CD14-positive monocyte (primary cell): ENCODE data around the gene ALDH1B1. TPM values are rescaled to one million over a fixed set of nuclear protein-coding genes. Genes with fewer than 3 reads are reported as not detected.

Experiments used
- DNase-seq, 3 donors: peaks; one replicate each; pipeline ENCODE4 v3.0.0-alpha.2; 2011 to 2022
- H2AFZ ChIP-seq: 2 replicates; pipeline ENCODE4 v1.6.0; 2012; ENCODE audit warnings: mild to moderate bottlenecking, low read depth, low read length, inconsistent platforms; ENCODE audit not compliant: insufficient read depth, poor library complexity, severe bottlenecking
- H3K27ac ChIP-seq, 2 donors: 1 replicate in 1 of 2; 2 replicates in 1 of 2; pipeline ENCODE4 v1.5.1; 2012 to 2013; ENCODE audit warnings: low read length in 2 of 2, control low read depth in 1 of 2, inconsistent platforms in 1 of 2, low read depth in 1 of 2, mild to moderate bottlenecking in 1 of 2
- H3K27me3 ChIP-seq, 2 donors: one replicate each; pipeline versions ENCODE4 v1.6.0 to v1.6.1; 2011 to 2013; ENCODE audit warnings: low read length in 2 of 2; ENCODE audit not compliant: control insufficient read depth in 2 of 2, insufficient read depth in 2 of 2
- H3K36me3 ChIP-seq, 2 donors: replicated peaks in 1 of 2; 1 replicate in 1 of 2; 2 replicates in 1 of 2; pipeline versions ENCODE4 v1.5.1 to v1.6.1; 2012 to 2013; ENCODE audit warnings: low read length in 2 of 2, control low read depth in 1 of 2, inconsistent platforms in 1 of 2, mild to moderate bottlenecking in 1 of 2; ENCODE audit not compliant: insufficient read depth in 2 of 2, control insufficient read depth in 1 of 2
- H3K4me1 ChIP-seq, 2 donors: 1 replicate in 1 of 2; 2 replicates in 1 of 2; pipeline versions ENCODE4 v1.5.1 to v1.6.1; 2012 to 2013; ENCODE audit warnings: low read length in 2 of 2, control low read depth in 1 of 2, inconsistent platforms in 1 of 2, mild to moderate bottlenecking in 1 of 2, moderate library complexity in 1 of 2; ENCODE audit not compliant: insufficient read depth in 2 of 2, control insufficient read depth in 1 of 2
- H3K4me2 ChIP-seq: replicated peaks from 2 replicates; pipeline ENCODE3; 2012; ENCODE audit warnings: low read length, moderate library complexity, mild to moderate bottlenecking; ENCODE audit not compliant: poor library complexity, severe bottlenecking; ENCODE audit errors: extremely low read depth
- H3K4me3 ChIP-seq, 3 experiments: fragments of 200-600 bp in 1 of 3; sonication (generic) in 1 of 3; replicated peaks in 1 of 3; 1 replicate in 2 of 3; 2 replicates in 1 of 3; pipeline ENCODE4 v1.5.1; 2011 to 2013; ENCODE audit warnings: low read length in 3 of 3, mild to moderate bottlenecking in 3 of 3, control low read depth in 2 of 3, low read depth in 2 of 3, inconsistent platforms in 1 of 3, moderate library complexity in 1 of 3
- H3K79me2 ChIP-seq: 2 replicates; pipeline ENCODE4 v1.6.0; 2012; ENCODE audit warnings: mild to moderate bottlenecking, control low read depth, inconsistent platforms, low read length, moderate library complexity; ENCODE audit not compliant: insufficient read depth
- H3K9ac ChIP-seq: 2 replicates; pipeline ENCODE4 v1.6.0; 2017; ENCODE audit warnings: low read length, mild to moderate bottlenecking; ENCODE audit not compliant: insufficient read depth, poor library complexity, severe bottlenecking
- H3K9me3 ChIP-seq, 2 donors: replicated peaks in 1 of 2; 1 replicate in 1 of 2; 2 replicates in 1 of 2; pipeline versions ENCODE4 v1.5.1 to v1.6.1; 2012 to 2013; ENCODE audit warnings: low read length in 2 of 2, control low read depth in 1 of 2; ENCODE audit not compliant: control insufficient read depth in 1 of 2, insufficient read depth in 1 of 2
- H4K20me1 ChIP-seq: 2 replicates; pipeline ENCODE4 v1.6.0; 2012; ENCODE audit warnings: mild to moderate bottlenecking, low read length, control low read depth, moderate library complexity; ENCODE audit not compliant: insufficient read depth
- H3K27ac Mint-ChIP-seq, 7 donors: one replicate each; pipeline ENCODE4 v1.8.0; 2020; ENCODE audit warnings: mild to moderate bottlenecking in 7 of 7, mixed read lengths in 7 of 7, moderate library complexity in 6 of 7, inconsistent platforms in 2 of 7
- H3K27me3 Mint-ChIP-seq, 3 donors: one replicate each; pipeline ENCODE4 v1.8.0; 2021 to 2022; ENCODE audit warnings: low read depth in 3 of 3, mild to moderate bottlenecking in 3 of 3, mixed read lengths in 3 of 3, moderate library complexity in 3 of 3, inconsistent platforms in 1 of 3
- H3K36me3 Mint-ChIP-seq, 2 donors: one replicate each; pipeline ENCODE4 v1.8.0; 2020; ENCODE audit warnings: mixed read lengths in 2 of 2, inconsistent platforms in 1 of 2, mild to moderate bottlenecking in 1 of 2
- H3K4me1 Mint-ChIP-seq: one replicate; pipeline ENCODE4 v1.8.0; 2020; ENCODE audit warnings: mild to moderate bottlenecking, mixed read lengths
- H3K4me3 Mint-ChIP-seq, 2 donors: one replicate each; pipeline ENCODE4 v1.8.0; 2020; ENCODE audit warnings: mild to moderate bottlenecking in 2 of 2, mixed read lengths in 2 of 2, moderate library complexity in 1 of 2
- H3K9me3 Mint-ChIP-seq, 7 donors: one replicate each; pipeline ENCODE4 v1.8.0; 2020 to 2022; ENCODE audit warnings: mixed read lengths in 7 of 7, mild to moderate bottlenecking in 6 of 7, moderate library complexity in 6 of 7, inconsistent platforms in 2 of 7
- WGBS: methylation state at CpG from one replicate; pipeline ENCODE4 v1.1.5; 2013; ENCODE audit warnings: missing lambda C conversion rate; ENCODE audit not compliant: insufficient coverage; 5-methylcytosine and 5-hydroxymethylcytosine counted together
- intact Hi-C, 2 donors: fragments of 100-400 bp; cut with micrococcal nuclease; formaldehyde crosslinking; loops; one replicate each; pipeline versions ENCODE4 v1.15.0 to v1.15.1; 2023
- polyA plus RNA-seq, 3 donors: library from polyadenylated mRNA; depleted of rRNA in 1 of 3; unstranded in 2 of 3; stranded (reverse) in 1 of 3; fragments of 300-500 nt in 2 of 3; fragments of >200 nt in 1 of 3; fragmentation: Illumina TruSeq in 2 of 3; gene quantifications; 1 replicate in 2 of 3; 2 replicates in 1 of 3; pipeline ENCODE4 v1.2.3, GENCODE V29; 2012 to 2021
- TF ChIP-seq, protein P1 (sequence below): fragments of 200-600 bp; IDR thresholded peaks from one replicate; pipeline ENCODE4 v1.8.0; 2022; ENCODE audit warnings: antibody characterized with exemption, mild to moderate bottlenecking

Gene ALDH1B1
- polyA plus RNA-seq, 3 donors = 1.00 to 4.5 (median 3.8) TPM

DNA sequence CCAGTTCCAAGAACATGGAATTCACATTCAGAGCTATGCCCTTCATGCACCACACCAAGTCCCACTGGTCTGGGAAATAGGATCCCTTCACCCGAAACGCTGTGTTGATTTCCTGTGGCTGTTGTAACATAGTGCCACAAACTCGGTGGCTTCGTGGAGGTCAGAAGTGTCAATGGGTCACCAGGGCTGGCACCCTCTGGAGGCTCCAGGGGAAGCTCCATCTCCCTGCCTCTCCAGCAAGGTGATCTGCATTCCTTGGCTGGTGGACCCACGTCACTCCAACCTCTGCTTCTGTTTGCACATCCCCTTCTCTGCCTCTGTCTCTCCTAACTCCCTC, 28.9 kb upstream of the ALDH1B1 start:
- intact Hi-C loops = loop anchor here in 1 of 2 donors (5.0 kb wide), 1 partner anchor 616 kb away; no protein-coding TSS in a partner anchor

GRCh38 chr9:38367898-38368297, 24.6 kb upstream of the ALDH1B1 start:
- Histone ChIP-seq H3K27me3 (no peaks in the 10 kb centered on the region), H3K9ac (no peak overlapping the region), H3K4me3 (no peak overlapping the region), H3K4me1 (peaks cover 0 to 2% of the 10 kb centered on the region in 2 donors), H3K36me3 (no peaks in the 10 kb centered on the region), H3K4me2 (no peak overlapping the region), H2AFZ (no peak overlapping the region), H3K27ac (no peak overlapping the region), H3K9me3 (no peaks in the 10 kb centered on the region), H3K79me2 (no peaks in the 10 kb centered on the region), H4K20me1 (no peaks in the 10 kb centered on the region)
- TF ChIP-seq, protein P1, sequence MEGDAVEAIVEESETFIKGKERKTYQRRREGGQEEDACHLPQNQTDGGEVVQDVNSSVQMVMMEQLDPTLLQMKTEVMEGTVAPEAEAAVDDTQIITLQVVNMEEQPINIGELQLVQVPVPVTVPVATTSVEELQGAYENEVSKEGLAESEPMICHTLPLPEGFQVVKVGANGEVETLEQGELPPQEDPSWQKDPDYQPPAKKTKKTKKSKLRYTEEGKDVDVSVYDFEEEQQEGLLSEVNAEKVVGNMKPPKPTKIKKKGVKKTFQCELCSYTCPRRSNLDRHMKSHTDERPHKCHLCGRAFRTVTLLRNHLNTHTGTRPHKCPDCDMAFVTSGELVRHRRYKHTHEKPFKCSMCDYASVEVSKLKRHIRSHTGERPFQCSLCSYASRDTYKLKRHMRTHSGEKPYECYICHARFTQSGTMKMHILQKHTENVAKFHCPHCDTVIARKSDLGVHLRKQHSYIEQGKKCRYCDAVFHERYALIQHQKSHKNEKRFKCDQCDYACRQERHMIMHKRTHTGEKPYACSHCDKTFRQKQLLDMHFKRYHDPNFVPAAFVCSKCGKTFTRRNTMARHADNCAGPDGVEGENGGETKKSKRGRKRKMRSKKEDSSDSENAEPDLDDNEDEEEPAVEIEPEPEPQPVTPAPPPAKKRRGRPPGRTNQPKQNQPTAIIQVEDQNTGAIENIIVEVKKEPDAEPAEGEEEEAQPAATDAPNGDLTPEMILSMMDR = no peak
- Mint-ChIP-seq H3K27me3 (peaks cover 4 to 19% (median 6%) of the 10 kb centered on the region in 3 donors), H3K4me1 (peaks cover 7% of the 10 kb centered on the region), H3K27ac (no peak overlapping the region), H3K4me3 (no peak overlapping the region), H3K9me3 (peaks cover 0 to 5% (median 0%) of the 10 kb centered on the region in 7 donors), H3K36me3 (no peaks in the 10 kb centered on the region)
- no peak for DNase-seq
- intact Hi-C loops = no loop called here

More for the DNA sequence above, 28.9 kb upstream of the ALDH1B1 start:
- DNase-seq = no peak
- Mint-ChIP-seq H3K27ac (peak overlapping the region in 5 of 7 donors; percentile 37 to 73 (median 42)), H3K27me3 (peaks cover 1 to 2% (median 1%) of the 10 kb centered on the region in 3 donors), H3K4me3 (no peak overlapping the region), H3K4me1 (peaks cover 9% of the 10 kb centered on the region), H3K9me3 (peaks cover 0 to 5% (median 0%) of the 10 kb centered on the region in 7 donors), H3K36me3 (no peaks in the 10 kb centered on the region)
- H3K9ac ChIP-seq = no peak overlapping the region
- TF ChIP-seq, protein P1 = no peak
- H3K9me3 ChIP-seq = no peaks in the 10 kb centered on the region
- H3K79me2 ChIP-seq = no peaks in the 10 kb centered on the region
- WGBS = 82% methylated on average over 5 of the region's 5 CpGs
- no peak overlapping the region for H3K4me2 ChIP-seq
- H2AFZ ChIP-seq = peak overlapping the region; percentile 75
- peaks cover 0 to 6% of the 10 kb centered on the region in 2 donors for H3K4me1 ChIP-seq
- no peaks in the 10 kb centered on the region for H3K36me3 ChIP-seq
- no peaks in the 10 kb centered on the region for H4K20me1 ChIP-seq
- no peak overlapping the region for H3K4me3 ChIP-seq
- H3K27me3 ChIP-seq = no peaks in the 10 kb centered on the region
- no peak overlapping the region for H3K27ac ChIP-seq
